ENCODE measurements around the gene ACOT6. TPM values are rescaled to one million over a fixed set of nuclear protein-coding genes. Genes with fewer than 3 reads are reported as not detected.
"Not testable (repeated sequence)": the region's sequence is repeated elsewhere in the genome, so short reads cannot be mapped to it uniquely, and the experiment has no call there.

Gene ACOT6
- total and polyA plus RNA-seq, 2 donors (not counting 3 experiments of a cell fraction or from before 2014, with no cell fraction given): not detected

- FAIRE-seq: not testable (repeated sequence)
Observed at GRCh38 chr14:73566935-73567334, 45.4 kb upstream of the ACOT6 start.

GRCh38 chr14:73567358-73567757 is 45.0 kb upstream of the ACOT6 start:
- no peak overlapping the region for H3K4me3 ChIP-seq (replicated peaks in 1 of 3; ENCODE audit: insufficient read depth in 1 of 3, low read depth in 1 of 3, low read length in 3 of 3)
- intact Hi-C loops (cut with micrococcal nuclease): no loop called here

More at GRCh38 chr14:73566935-73567334, 45.4 kb upstream of the ACOT6 start:
- H3K9me1 ChIP-seq (replicated peaks; ENCODE audit: control insufficient read depth, extremely low read depth, insufficient read depth, low read length); H3K9me3 ChIP-seq (replicated peaks; ENCODE audit: control insufficient read depth, insufficient read depth, low read length); dilution Hi-C loops (cut with MboI; ENCODE audit: extremely low pct_ligation_motif_present, low sequenced_read_pairs); H4K20me1 ChIP-seq (replicated peaks; ENCODE audit: control insufficient read depth, extremely low read depth, insufficient read depth, low read length); H2AFZ ChIP-seq (ENCODE audit: low read depth, low read length); BruUV-seq (replicated peaks); H3K36me3 ChIP-seq (ENCODE audit: control insufficient read depth in 2 of 2, extremely low read depth in 1 of 2, insufficient read depth in 2 of 2, low read length in 2 of 2); H3K27me3 ChIP-seq (ENCODE audit: control insufficient read depth in 2 of 2, insufficient read depth in 2 of 2, low read length in 2 of 2); H3K4me3 ChIP-seq (replicated peaks in 1 of 3; ENCODE audit: insufficient read depth in 1 of 3, low read depth in 1 of 3, low read length in 3 of 3); H3K9ac ChIP-seq (replicated peaks; ENCODE audit: extremely low read depth, insufficient read depth, low read length); H3K27ac ChIP-seq (ENCODE audit: insufficient read depth, low read depth, low read length); H3K4me2 ChIP-seq (ENCODE audit: insufficient read depth, low read length); DNase-seq (ENCODE audit: low read depth, low spot score); H3K79me2 ChIP-seq (ENCODE audit: control insufficient read depth, insufficient read depth, low read length); intact Hi-C loops (cut with micrococcal nuclease); POLR2A ChIA-PET: not testable (repeated sequence)
- CTCF ChIA-PET: interaction anchor here (0.7 to 1.3 kb wide), 2 partner anchors 46 to 58 kb away, joined by 3 to 6 read pairs; partner anchors contain the start of gene ACOT6
- peaks cover 19% of the 10 kb centered on the region for H3K4me1 ChIP-seq (ENCODE audit: control insufficient read depth, extremely low read depth, insufficient read depth, low read length)

More at GRCh38 chr14:73567358-73567757, 45.0 kb upstream of the ACOT6 start:
- POLR2A ChIA-PET: no interaction called here
- Histone ChIP-seq H3K9me3 (replicated peaks; ENCODE audit: control insufficient read depth, insufficient read depth, low read length) (no peaks in the 10 kb centered on the region), H3K79me2 (ENCODE audit: control insufficient read depth, insufficient read depth, low read length) (peaks cover 6% of the 10 kb centered on the region), H3K4me1 (ENCODE audit: control insufficient read depth, extremely low read depth, insufficient read depth, low read length) (peaks cover 19% of the 10 kb centered on the region), H3K9ac (replicated peaks; ENCODE audit: extremely low read depth, insufficient read depth, low read length) (no peak overlapping the region), H3K27ac (ENCODE audit: insufficient read depth, low read depth, low read length) (no peak overlapping the region), H3K36me3 (ENCODE audit: control insufficient read depth in 2 of 2, extremely low read depth in 1 of 2, insufficient read depth in 2 of 2, low read length in 2 of 2) (no peaks in the 10 kb centered on the region), H2AFZ (ENCODE audit: low read depth, low read length) (no peak overlapping the region), H3K4me2 (ENCODE audit: insufficient read depth, low read length) (no peak overlapping the region), H4K20me1 (replicated peaks; ENCODE audit: control insufficient read depth, extremely low read depth, insufficient read depth, low read length) (no peaks in the 10 kb centered on the region), H3K27me3 (ENCODE audit: control insufficient read depth in 2 of 2, insufficient read depth in 2 of 2, low read length in 2 of 2) (no peaks in the 10 kb centered on the region), H3K9me1 (replicated peaks; ENCODE audit: control insufficient read depth, extremely low read depth, insufficient read depth, low read length) (no peaks in the 10 kb centered on the region)
- dilution Hi-C loops (cut with MboI; ENCODE audit: extremely low pct_ligation_motif_present, low sequenced_read_pairs): no loop called here
- TF ChIP-seq CTCF (IDR thresholded peaks at IDR 0.05; ENCODE audit: extremely low read depth in 1 of 2, insufficient read depth in 1 of 2, low read depth in 1 of 2, low read length in 2 of 2) (no peak), POLR2A (IDR thresholded peaks at IDR 0.05; ENCODE audit: low read depth, low read length) (no peak), MAX (IDR thresholded peaks at IDR 0.05; ENCODE audit: insufficient read depth, insufficient read length) (no peak), POLR2AphosphoS5 (IDR thresholded peaks at IDR 0.05; ENCODE audit: insufficient read depth, low read depth, low read length) (no peak), FOS (IDR thresholded peaks at IDR 0.05; ENCODE audit: borderline replicate concordance, insufficient read depth, low read length) (no peak), JUN (IDR thresholded peaks at IDR 0.05; ENCODE audit: borderline replicate concordance, insufficient read depth, insufficient read length, low read depth) (no peak), MYC (IDR thresholded peaks at IDR 0.05; ENCODE audit: low read depth, low read length) (no peak), GATA2 (IDR thresholded peaks at IDR 0.05; ENCODE audit: insufficient read depth, insufficient read length, low read depth, low read length) (no peak), EZH2 (IDR thresholded peaks at IDR 0.05; ENCODE audit: borderline replicate concordance, low read depth, low read length, severe bottlenecking) (no peak)
- DNase-seq (ENCODE audit: low read depth, low spot score) (no peak), FAIRE-seq (no peak)
- CTCF ChIA-PET: interaction anchor here (0.7 to 1.9 kb wide), 3 partner anchors 45 to 59 kb away, joined by 3 to 6 read pairs (median 5); partner anchors contain the start of gene ACOT6
- no TSS peak for BruUV-seq (replicated peaks)

Measured in endothelial cell of umbilical vein (primary cell).